ENCODE measurements around the gene STEAP3.

The STEAP3 gene, protein sequence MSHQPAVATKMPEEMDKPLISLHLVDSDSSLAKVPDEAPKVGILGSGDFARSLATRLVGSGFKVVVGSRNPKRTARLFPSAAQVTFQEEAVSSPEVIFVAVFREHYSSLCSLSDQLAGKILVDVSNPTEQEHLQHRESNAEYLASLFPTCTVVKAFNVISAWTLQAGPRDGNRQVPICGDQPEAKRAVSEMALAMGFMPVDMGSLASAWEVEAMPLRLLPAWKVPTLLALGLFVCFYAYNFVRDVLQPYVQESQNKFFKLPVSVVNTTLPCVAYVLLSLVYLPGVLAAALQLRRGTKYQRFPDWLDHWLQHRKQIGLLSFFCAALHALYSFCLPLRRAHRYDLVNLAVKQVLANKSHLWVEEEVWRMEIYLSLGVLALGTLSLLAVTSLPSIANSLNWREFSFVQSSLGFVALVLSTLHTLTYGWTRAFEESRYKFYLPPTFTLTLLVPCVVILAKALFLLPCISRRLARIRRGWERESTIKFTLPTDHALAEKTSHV

DNA sequence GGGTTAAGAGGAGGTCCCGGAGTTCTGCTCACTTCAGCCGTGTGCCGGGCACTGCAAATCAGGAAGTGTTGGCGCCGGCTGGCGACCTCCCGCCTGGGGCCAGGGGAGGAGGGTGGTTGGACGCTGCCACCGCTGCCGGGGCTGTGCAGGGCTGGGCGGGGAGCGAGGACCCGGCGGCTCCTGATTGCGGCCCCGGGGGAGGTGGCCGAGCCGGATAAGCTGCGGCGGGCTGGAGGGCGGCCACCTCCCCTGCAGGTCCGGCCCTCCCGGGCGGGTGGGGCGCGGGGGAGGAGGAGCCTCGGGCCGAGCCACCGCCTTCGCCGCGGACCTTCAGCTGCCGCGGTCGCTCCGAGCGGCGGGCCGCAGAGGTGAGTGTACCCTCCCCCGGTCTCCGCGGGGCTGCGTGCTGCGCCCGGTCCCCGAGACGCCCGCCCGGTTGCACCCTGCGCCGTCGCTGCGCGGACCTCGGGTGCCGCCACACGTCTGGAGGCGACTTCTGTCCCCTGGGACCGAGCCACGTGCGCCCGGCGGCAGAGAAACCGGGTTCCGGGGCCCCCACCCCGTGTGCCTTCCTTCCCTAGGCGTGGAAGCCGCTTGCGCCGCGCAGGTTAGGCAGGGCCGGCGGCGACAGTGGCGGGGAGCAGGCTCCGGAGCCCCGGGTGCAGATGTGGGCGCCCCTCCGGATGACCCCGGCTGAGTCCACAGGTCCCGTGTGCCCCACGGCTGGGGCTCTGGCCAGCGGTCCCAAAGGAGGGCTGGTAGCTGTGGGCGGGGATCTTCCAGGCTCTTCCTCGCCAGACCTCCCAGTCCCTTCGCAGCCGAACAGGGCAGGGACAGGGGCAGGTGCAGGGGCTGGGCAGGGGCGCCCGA is at the start of gene STEAP3:
STEAP3 (plus strand) TSS at position 314 of the 870 bp plus-strand sequence. CDS start 7,179 bp downstream, outside the sequence.
- in situ Hi-C loops (cut with MboI; ENCODE audit: low sequenced_read_pairs): no loop called here

DNA sequence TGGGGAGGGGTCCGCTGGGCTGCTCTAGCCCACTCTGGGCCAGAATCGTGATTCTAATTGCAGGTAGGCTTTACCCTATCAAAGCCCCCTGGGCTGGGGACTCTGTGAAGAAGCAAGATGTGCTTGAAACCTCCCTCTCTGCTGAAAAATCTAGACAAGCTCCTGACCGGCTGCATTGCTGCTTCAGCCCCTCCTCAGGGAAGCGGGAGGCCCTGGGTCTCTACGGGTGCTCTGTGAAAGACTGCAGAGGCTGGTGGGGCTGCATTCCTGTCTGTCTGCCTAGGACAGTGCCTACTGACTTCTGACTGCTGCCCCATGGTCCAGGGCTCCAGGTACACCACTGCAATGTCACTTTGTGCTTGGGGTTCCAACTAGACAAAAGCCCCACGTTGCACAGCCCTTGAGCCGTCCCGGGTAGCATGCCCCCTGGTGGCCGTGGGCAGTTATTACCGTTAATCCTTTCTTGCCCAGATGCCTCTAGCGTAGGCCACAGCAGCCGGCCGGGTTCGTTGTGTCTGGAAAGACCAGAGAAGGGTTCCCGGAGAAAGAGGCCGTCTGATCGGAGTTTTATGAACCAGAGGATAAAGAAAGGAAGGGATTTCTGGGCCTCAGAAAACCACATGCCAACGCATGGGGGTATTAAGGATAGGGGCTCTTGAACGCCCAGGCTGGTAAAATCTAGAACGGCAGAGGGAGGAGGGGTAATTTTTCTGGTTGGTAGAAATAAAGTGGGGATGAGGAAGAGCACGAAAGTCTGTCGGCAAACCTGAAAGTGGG is 49.2 kb upstream of the STEAP3 start:
- in situ Hi-C loops (cut with MboI; ENCODE audit: low sequenced_read_pairs): no loop called here

DNA sequence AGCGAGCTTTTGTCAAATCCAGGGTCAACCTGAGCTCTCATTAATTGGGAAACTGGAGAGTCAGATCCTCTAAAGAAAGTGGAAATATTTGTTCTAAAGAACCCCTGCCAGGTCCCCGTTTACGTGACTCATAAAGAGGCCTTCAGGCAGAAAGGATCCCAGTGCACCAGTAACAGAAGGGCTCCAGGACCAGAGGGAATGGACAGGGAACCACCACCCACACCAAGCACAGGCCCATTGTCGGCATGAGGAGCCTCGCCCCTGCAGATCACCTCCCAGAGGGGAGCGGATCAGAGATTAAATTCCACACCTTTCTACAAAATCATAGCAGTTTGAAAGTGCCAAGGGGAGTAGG is 48.7 kb upstream of the STEAP3 start:
- in situ Hi-C loops (cut with MboI; ENCODE audit: low sequenced_read_pairs): no loop called here

DNA sequence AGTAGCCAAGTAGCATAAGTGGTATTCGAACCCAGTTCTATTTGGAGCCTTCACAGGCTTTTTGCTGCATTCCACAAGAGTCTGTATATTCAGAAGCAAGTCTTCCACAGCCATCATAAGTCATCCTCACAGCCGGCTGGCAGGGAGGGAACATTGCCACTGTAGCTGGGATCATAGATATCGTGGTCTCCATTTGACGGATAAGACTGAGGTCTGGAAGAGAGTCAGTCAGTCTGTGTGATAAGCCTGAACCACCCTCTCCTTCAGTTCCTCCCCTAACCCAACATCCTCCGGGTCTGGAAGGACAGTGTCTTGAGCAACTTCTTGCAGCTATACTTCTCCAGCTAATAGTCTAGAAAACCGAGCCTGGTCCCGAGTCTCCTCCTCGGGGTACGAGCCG is 48.1 kb upstream of the STEAP3 start:
- in situ Hi-C loops (cut with MboI; ENCODE audit: low sequenced_read_pairs): no loop called here

DNA sequence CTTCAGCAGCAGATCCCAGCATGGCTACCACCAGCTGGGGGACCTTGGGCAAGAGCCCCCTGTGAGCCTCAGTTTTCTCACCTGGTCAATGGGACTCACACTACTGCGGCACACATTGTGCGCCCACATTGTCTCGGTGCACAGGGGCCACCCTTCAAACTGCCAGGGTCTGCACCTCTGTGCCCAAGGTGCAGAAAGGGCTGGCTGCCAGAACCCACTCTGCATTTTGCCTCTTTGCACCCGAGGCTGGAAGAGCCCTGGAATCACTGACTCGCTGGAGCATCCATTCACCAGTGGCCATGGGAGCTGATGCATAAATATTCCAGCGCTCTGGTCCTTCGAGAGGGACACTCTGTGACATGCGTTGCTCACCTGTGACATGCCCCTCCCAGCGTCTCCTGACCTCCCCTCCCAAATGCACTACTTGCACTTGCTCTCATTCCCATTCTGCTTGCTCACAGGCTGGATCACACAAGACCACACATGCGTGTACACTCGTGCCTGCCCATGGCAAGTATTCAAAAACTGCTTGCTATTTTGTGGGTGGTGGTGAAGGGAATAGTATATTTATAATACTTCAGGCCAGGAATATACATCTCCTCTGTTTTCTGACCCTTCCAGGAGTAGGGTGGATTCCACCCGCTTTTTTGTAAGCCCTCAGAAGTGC is 46.3 kb upstream of the STEAP3 start:
- in situ Hi-C loops (cut with MboI; ENCODE audit: low sequenced_read_pairs): no loop called here

DNA sequence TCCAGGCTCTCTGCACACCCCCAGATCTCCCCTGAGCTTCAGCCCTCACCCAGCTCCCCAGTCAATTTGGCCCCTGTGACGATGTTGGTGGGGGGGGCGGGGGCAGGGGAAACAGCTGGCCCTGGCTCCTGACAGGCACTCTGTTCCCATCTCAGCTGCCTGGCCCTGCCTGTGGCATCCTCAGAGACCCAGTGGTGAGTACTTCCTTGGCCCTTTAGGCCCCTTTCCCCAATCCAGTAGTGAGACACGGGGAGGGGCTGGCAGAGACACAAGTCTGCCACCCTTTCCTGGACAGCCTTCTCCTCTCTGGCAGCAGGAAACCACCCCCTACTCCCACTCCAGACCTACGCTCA is 45.8 kb upstream of the STEAP3 start:
- in situ Hi-C loops (cut with MboI; ENCODE audit: low sequenced_read_pairs): no loop called here

DNA sequence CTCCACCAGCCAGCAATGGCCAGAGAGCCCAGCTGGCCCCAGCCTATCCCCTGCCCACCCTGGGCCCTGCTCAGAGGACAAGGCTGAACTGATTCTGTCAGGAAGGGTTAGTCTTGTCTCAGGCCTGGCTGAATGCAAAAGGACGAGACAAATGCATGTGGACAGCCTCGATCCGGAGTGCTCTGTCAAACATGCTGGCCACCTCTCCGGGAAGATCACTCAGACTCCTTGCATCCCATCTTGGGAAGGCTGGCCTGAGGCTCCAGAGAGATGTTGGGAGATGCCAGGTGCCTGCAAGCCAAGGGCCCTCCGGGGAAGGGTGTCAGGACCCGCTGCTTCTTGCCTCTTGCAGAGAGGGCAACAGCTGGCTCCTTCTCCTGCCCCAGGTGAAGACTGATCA is 44.9 kb upstream of the STEAP3 start:
- in situ Hi-C loops (cut with MboI; ENCODE audit: low sequenced_read_pairs): no loop called here

DNA sequence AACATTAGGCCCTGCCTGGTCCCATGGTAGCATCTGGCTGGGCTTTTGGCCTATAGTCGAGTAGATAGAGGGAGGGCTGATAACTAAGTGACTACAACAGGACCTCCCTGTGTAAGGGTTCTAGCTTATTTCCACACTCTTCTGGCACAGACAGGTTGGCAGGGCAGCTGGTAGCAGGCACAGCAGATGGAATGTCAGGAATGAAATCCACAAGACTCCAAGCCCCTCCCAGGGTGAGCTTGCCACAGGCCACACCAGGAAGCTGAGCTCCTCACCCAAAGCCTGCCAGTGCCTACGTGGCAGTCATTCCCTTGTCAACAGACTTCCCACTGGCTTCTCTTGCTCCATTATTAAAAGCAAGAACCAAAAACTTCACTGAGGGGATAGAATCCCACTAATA is 44.4 kb upstream of the STEAP3 start:
- in situ Hi-C loops (cut with MboI; ENCODE audit: low sequenced_read_pairs): no loop called here

DNA sequence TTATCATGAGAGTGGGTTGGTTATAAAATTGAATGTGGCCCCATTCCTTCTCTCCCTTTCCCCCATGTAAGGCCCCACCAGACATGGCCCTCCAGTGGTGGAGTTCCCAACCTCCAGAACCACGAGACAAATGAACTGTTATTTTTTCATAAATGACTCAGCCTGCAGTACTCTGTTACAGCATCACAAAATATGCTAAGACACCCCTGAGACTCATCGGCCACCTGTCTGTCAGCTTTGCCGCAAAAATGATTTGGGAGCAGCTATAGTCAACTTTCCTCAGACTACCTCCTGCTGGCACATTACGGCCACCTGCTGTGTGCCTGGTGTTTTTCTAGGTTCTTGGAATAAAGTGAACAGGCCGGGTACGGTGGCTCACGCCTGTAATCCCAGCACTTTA is 43.6 kb upstream of the STEAP3 start:
- in situ Hi-C loops (cut with MboI; ENCODE audit: low sequenced_read_pairs): no loop called here

DNA sequence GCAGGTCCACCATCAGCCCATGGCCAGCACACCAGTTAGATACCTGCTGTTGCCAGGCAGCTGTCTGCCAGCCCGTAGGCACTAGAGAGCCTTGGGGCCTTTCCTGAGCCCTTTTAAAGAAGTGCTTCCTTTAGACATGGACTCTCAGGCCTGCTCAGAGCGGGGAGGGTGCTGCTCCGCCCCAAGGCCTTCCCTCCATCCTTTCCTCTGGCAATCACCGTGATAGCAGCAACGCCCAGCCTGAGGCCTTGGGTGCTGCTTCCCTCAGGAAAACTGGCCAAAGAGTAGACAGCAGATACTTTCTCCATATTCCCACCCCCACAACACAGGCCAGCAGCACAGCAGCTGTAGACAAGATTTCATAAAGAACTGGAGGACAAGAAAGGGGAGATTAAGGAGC is 42.7 kb upstream of the STEAP3 start:
- in situ Hi-C loops (cut with MboI; ENCODE audit: low sequenced_read_pairs): no loop called here

DNA sequence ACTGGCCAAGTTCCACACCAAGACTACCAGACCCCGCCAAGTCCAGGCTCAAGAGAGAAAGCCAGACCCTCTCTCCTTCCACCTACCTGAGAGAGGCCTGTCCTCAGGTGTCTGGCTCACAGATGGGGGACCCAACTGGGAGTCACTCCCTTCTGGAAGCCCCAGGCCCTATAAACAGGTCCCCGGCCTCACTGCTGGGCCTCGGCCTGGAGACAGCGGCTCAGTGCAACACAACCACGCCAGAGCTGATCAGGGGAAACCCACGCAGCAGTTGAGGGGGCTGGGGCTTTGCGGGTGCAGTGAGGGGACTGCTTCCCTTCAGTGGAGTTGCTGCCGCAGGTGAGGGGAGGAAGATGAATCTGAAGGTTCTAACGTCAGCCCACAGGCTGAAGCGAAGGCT is 42.2 kb upstream of the STEAP3 start:
- in situ Hi-C loops (cut with MboI; ENCODE audit: low sequenced_read_pairs): no loop called here

DNA sequence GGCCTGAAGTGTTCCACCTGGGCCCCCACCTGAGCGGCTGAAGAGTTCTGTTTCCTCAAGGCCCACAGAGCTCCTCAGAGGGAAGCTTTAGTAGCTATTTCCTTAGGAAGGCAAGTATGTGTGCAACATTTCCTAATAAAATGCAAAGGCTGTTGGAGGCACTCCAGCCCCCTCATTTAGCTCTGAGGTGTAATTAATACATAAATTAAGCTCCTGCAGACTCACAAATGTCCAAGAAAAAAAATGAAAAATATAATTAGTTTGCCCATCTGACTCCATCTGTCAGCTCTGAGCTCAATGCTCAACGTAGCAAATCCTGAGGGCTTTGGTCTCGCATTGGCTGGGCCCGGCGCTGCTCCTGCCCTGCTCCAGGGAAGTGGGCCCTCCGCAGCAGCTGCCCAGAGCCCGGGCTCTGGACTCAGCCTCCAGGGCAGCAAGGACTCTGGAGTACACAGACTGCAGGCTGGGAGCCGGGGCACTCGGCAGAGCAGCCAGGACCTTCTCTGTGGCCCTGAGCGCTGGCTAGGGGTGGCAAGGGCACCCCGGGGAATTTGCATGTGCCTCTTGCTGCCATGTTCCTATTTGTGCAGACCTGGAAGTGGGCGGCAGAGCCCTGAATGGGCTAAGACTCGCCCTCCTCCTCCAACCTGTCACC is 41.7 kb upstream of the STEAP3 start:
- in situ Hi-C loops (cut with MboI; ENCODE audit: low sequenced_read_pairs): no loop called here

DNA sequence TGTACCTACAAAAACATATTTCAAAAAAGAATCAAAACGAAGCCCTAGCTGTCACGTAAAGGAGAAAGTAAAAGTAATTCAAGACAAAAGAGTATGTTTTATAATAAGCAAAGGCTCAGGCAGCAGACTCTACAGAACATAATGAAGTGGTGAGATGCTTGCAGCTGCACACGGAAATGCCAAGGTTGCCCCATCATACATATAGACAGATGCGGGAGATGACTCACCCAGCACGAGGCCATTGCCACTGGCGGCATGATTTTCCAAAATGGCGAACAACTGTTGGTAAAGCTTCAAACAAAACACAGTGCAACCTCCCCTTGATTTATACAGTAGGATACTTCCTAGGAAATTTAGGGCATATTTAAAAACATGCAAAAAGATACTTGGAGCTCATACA is 39.1 kb upstream of the STEAP3 start:
- in situ Hi-C loops (cut with MboI; ENCODE audit: low sequenced_read_pairs): no loop called here

DNA sequence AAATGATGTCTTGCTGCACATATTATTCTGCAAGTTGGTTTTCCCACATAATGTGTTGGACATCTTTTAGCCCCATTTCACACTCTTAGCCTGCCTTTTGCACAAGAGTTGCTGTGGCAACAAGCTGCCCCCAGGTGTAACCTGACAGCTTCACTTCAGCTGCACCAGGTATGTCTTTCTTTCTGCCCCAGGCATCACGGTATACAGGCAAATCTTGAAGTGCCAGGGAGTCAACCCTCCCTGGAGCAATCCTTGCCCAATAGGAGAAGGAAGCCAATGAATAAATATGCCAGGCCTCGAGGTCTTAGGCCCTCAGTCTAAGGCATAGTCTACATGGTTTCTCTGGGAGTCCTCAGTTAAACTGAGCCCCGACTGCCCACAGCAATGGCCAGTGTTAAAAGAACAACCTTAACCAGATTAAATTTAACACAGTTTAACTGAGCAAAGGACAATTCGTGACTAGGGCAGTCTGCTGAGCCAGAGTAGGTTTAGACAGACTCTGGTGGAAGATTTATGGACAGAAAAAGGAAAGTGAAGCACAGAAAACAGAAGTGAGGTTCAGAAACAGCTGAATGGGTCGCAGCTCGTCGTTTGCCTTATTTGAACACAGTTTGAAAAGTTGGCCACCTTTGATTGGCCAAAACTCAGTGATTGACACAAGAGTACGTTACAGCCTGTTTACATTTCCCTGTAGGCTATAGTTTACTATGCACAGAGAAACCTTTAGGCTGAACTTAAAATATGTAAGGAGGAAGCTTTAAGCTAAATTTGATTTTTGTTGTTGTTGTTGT is 33.1 kb upstream of the STEAP3 start:
- in situ Hi-C loops (cut with MboI; ENCODE audit: low sequenced_read_pairs): no loop called here

DNA sequence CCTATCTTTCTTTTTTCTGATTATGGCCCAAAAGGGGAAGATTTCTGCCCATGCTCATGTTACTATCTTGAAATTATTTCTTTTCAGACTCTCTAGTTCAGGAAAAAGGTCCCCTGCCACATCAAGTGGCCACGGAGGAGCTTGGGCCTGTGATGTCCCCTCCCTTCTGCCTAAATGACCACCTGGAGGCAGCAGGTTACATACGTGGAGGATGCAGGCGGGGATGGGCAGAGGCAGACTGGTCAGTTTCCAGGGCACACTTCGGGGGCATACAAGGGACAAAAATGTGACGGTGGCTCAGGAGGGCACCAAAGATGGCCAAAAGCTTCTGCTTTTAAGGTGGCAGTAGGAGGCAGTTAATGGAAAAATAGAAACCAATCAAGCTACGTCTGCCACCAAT is 30.7 kb upstream of the STEAP3 start:
- in situ Hi-C loops (cut with MboI; ENCODE audit: low sequenced_read_pairs): no loop called here

DNA sequence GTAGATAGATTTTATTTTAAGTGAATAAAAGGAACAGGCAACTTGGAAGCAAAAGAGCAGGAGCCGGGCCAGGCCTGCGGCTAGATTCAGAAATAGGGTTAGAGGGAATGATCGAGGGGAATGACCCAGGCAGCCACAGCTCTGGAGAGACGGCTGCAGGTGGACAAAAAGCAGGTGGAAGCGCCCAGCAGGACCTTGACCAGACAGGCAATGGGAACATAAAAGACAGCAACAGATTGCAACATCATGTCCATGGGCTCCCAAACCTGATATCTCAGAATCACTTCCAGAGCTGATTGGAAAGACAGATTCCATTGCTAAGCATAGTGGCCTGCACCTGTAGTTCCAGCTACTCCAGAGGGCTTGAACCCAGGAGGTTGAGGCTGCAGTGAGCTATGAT is 28.6 kb upstream of the STEAP3 start:
- in situ Hi-C loops (cut with MboI; ENCODE audit: low sequenced_read_pairs): no loop called here

DNA sequence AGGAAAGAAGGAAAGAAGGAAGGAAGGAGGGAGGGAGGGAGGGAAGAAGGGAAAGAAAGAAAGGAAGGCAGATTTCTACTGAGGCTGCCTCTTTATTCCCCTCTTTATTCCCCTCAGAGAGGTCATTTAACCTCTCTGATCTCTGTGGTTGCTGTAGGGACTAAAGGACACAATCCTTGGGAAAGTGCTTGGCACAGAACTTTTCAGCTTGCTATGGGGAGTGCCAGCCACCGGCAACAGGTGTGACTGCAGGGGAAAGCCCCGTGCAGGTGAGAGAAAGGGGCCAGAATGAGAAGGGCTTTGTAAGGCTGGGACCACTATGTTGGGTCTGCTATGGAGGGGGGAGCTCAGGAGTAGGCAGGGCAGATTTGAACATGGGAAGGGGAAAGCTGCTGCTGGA is 27.7 kb upstream of the STEAP3 start:
- in situ Hi-C loops (cut with MboI; ENCODE audit: low sequenced_read_pairs): no loop called here

DNA sequence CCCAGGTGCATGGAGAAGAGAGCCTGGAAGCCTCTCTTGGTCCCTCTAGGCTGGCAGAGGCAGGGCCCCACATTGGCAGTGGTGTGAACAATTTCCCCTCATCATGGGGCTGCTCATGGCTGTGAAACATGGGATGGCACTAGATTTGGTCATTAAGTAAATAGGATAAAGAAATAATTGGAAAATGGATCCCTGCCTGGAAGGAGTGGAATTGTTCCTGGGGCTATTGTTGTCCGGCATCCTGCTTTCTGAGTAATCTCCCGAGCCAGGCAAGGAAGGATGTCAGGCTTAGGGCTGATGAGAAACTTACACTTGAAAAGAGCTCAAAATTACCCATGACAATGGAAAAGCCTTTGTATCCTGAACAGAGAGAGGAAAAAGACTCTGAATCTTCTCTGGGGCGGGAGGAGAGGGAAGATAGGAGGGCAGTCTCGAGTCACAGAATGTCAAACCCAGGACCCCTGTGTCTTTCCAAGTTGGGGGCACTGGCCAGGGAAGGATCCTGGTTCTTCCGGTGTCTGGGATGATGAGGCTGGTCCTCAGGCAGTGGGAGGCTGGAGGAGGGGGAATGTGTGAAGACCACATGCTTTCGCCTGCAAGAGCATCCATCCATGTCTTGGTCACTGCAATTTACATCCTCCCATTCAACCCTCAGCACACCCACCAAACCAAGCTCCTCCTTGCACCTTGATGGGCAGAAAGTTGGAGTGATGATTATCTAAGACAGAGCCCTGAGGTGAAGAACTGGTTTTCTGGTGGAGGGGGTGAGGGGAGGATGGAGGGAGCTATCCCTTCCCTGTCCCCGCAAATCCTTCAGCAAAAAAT is 27.1 kb upstream of the STEAP3 start:
- in situ Hi-C loops (cut with MboI; ENCODE audit: low sequenced_read_pairs): no loop called here

DNA sequence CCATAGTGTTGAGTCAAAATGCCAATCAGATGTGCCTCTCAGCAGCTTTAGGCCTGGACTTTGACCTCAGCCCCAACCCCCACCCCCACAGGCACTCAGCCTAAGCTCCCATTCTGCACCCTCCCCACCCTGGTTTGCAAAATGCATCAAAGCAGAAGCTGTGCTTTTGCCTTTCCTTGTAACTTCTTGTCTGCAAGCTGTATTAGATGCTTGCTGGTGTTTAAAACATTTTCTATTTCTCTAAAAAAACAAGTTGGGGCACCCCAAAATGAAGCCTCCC is 26.6 kb upstream of the STEAP3 start:
- in situ Hi-C loops (cut with MboI; ENCODE audit: low sequenced_read_pairs): no loop called here

Data from HL-60/S4 treated with phorbol 12-myristate 13-acetate at 8.2 ng/mL for 4 days and 3 days (cell line).